ENCODE data around the gene USP6NL.

The USP6NL gene

DNA sequence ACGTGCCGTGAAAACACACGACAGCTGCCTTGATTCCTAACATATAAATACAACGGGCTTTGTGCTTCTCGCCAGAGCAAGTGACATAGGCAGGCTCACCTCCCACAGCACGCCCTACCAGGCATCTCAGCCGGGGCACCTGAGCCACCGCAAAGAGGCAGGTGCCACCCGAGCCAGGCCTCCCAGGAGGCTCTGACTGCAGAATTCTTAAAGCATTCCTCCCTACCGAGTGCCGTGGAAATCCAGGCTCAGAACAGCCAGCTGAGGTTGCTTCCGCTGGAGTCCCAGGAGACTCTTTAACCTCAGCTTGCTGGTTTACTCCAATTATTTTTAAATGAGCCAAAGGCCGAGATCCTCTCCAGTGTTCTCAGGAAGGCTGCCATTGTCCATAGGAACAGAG lies 206.5 kb downstream of the USP6NL start:
- DNase-seq: peak; percentile 1

Data from NCI-H526 treated with DMSO at 0.1 percent for 48 hours (cell line).